Neural progenitor cell (in vitro differentiated cells): ENCODE results near the gene LLCFC1.

ENCODE experiments used
- EZH2 ChIP-seq: fragments of 200-600 bp; sonication (generic); IDR thresholded peaks from 2 replicates; pipeline ENCODE4 v1.6.1; 2017; ENCODE audit warnings: antibody characterized with exemption, mild to moderate bottlenecking, moderate library complexity
- EZH2phosphoT487 ChIP-seq: fragments of 200-600 bp; sonication (generic); IDR thresholded peaks from 2 replicates; pipeline ENCODE4 v1.6.1; 2017; ENCODE audit warnings: antibody characterized with exemption
- TF ChIP-seq, protein P1 (sequence below): fragments of 200-600 bp; sonication (generic); IDR thresholded peaks from 2 replicates; pipeline ENCODE4 v1.5.1; 2017; ENCODE audit warnings: antibody characterized with exemption, mild to moderate bottlenecking

DNA sequence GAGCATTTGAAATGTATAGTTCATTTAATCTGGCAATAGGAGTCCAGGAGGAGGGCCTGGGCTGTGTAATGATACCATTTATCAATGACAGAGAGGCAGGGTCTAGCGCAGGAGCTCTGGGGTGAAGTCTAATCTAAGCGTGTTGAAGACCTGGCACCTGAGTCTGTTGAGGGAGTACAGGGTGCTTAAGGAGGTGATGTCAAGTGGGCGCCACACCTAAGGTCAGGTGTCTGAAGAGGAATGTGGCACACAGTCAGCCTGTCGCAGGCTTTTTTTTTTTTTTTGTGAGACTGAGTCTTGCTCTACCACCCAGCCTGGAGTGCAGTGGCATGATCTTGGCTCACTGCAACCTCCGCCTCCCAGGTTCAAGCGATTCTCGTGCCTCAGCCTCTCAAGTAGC is 2.3 kb downstream of the LLCFC1 start:
- TF ChIP-seq, protein P1, sequence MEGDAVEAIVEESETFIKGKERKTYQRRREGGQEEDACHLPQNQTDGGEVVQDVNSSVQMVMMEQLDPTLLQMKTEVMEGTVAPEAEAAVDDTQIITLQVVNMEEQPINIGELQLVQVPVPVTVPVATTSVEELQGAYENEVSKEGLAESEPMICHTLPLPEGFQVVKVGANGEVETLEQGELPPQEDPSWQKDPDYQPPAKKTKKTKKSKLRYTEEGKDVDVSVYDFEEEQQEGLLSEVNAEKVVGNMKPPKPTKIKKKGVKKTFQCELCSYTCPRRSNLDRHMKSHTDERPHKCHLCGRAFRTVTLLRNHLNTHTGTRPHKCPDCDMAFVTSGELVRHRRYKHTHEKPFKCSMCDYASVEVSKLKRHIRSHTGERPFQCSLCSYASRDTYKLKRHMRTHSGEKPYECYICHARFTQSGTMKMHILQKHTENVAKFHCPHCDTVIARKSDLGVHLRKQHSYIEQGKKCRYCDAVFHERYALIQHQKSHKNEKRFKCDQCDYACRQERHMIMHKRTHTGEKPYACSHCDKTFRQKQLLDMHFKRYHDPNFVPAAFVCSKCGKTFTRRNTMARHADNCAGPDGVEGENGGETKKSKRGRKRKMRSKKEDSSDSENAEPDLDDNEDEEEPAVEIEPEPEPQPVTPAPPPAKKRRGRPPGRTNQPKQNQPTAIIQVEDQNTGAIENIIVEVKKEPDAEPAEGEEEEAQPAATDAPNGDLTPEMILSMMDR, result no peak
- TF ChIP-seq EZH2, result no peak
- TF ChIP-seq EZH2phosphoT487, result no peak
